Measurements from ENCODE around the gene NKAIN2. TPM values are rescaled to one million over a fixed set of nuclear protein-coding genes. Genes with fewer than 3 reads are reported as not detected.

The NKAIN2 gene
- total RNA-seq, 3 donors from 2014 or later (not counting 1 experiment from before 2014, with no cell fraction given), result 0.45 TPM; not detected in 2

DNA sequence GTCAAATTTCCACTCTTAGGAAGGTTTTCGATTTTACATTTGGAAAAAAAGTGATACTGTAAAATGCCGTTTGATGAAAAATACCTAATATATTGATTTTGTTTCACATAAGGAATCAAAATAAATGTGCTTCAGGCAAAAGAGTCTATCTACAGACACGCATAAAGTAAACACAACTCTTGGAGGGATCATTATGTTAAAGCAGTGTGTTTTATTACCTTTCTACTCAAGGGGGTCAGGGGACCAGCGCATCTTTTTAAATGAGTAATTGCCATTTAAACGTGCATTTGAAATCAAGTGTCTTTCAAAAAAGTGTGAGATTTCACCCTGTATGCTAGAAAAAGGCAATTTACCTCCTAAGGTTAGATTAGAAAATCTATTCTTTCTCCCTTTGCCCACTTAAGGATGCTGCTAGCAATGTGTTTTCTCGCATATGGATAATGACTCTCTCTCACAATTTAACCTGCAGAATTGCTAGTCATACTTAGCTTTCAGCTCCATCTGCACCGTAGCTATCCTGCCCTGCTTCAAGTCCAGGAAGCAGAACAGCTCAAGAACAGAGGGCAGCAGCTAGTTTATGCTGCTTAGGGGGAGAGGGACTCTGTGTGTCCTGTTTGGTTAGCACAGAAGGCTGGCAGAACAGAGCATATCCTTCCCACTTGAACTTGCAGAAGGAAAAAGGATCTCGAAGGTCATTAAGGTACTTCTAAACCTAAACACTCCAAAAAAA is 35.0 kb downstream of the NKAIN2 start:
- no peak overlapping the region for H3K4me3 ChIP-seq (ENCODE audit: low read length)
- TF ChIP-seq, protein P1, sequence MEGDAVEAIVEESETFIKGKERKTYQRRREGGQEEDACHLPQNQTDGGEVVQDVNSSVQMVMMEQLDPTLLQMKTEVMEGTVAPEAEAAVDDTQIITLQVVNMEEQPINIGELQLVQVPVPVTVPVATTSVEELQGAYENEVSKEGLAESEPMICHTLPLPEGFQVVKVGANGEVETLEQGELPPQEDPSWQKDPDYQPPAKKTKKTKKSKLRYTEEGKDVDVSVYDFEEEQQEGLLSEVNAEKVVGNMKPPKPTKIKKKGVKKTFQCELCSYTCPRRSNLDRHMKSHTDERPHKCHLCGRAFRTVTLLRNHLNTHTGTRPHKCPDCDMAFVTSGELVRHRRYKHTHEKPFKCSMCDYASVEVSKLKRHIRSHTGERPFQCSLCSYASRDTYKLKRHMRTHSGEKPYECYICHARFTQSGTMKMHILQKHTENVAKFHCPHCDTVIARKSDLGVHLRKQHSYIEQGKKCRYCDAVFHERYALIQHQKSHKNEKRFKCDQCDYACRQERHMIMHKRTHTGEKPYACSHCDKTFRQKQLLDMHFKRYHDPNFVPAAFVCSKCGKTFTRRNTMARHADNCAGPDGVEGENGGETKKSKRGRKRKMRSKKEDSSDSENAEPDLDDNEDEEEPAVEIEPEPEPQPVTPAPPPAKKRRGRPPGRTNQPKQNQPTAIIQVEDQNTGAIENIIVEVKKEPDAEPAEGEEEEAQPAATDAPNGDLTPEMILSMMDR (IDR thresholded peaks at IDR 0.05), result no peak
- Mint-ChIP-seq H3K27me3 (ENCODE audit: low read depth in 2 of 2) (no peaks in the 10 kb centered on the region), H3K4me1 (no peaks in the 10 kb centered on the region), H3K36me3 (no peaks in the 10 kb centered on the region), H3K27ac (no peak overlapping the region), H3K4me3 (no peak overlapping the region), H3K9me3 (peaks cover 5 to 6% of the 10 kb centered on the region in 2 donors)
- no peak for DNase-seq
- no peaks in the 10 kb centered on the region for H3K4me1 ChIP-seq (ENCODE audit: control insufficient read depth, insufficient read depth, low read length)
- ATAC-seq, result no peak
- intact Hi-C loops (cut with micrococcal nuclease), result no loop called here
- WGBS (ENCODE audit: insufficient coverage), result 38% methylated on average over 5 of the region's 8 CpGs
- H3K36me3 ChIP-seq (ENCODE audit: control insufficient read depth, insufficient read depth, low read length), result no peaks in the 10 kb centered on the region
- no peaks in the 10 kb centered on the region for H3K9me3 ChIP-seq (ENCODE audit: control insufficient read depth, insufficient read depth, low read length)
- H3K27ac ChIP-seq (ENCODE audit: low read length), result no peak overlapping the region
- no peaks in the 10 kb centered on the region for H3K27me3 ChIP-seq (ENCODE audit: control insufficient read depth, insufficient read depth, low read length)

DNA sequence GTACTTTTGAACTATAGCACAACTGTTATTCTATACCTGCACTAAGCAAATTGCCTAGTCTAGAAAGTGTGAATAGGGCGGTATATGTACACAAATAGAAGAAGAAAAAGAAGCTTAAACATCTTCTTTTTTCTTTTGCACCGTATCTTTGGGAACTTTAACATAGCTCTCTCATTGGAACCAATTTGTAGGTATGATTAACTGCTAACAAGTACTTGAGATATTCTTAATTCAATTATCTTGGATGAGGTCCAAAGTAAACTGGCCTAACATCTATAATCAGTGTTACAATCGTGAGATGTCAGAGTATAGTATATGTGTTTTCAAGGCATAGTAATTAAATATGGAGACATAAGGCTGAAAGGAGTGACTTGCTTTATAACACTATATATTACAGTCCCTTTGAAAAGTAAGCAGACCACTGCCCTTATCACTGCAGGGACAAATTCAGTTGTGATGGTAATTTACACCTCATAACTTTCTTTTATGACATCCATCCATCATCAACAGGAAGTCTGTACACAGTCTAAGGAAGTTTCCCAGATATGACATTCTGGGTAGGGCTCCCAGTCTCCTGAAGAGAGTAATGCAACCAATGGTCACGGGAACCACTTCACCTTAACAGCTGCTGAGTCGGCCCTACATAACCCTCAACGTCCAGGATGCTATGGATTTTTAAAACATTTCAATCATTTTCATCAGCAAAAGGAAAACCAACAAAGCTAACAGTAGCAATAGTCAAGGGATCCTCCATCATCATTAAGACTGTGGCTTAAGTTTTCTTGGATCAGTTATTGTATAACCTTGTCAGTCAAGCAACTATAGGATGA is 37.6 kb downstream of the NKAIN2 start:
- H3K27ac ChIP-seq (ENCODE audit: low read length), result no peak overlapping the region
- no peak for DNase-seq
- no peak overlapping the region for H3K4me3 ChIP-seq (ENCODE audit: low read length)
- WGBS (ENCODE audit: insufficient coverage), result 24% methylated on average over 3 of the region's 6 CpGs
- H3K9me3 ChIP-seq (ENCODE audit: control insufficient read depth, insufficient read depth, low read length), result no peaks in the 10 kb centered on the region
- intact Hi-C loops (cut with micrococcal nuclease), result no loop called here
- TF ChIP-seq, protein P1 (IDR thresholded peaks at IDR 0.05), result no peak
- no peaks in the 10 kb centered on the region for H3K4me1 ChIP-seq (ENCODE audit: control insufficient read depth, insufficient read depth, low read length)
- no peaks in the 10 kb centered on the region for H3K4me1 Mint-ChIP-seq
- no peaks in the 10 kb centered on the region for H3K27me3 ChIP-seq (ENCODE audit: control insufficient read depth, insufficient read depth, low read length)
- no peak overlapping the region for H3K27ac Mint-ChIP-seq
- peaks cover 6 to 8% of the 10 kb centered on the region in 2 donors for H3K9me3 Mint-ChIP-seq
- H3K27me3 Mint-ChIP-seq (ENCODE audit: low read depth in 2 of 2), result no peaks in the 10 kb centered on the region
- H3K36me3 ChIP-seq (ENCODE audit: control insufficient read depth, insufficient read depth, low read length), result no peaks in the 10 kb centered on the region
- H3K36me3 Mint-ChIP-seq, result no peaks in the 10 kb centered on the region
- no peak for ATAC-seq
- H3K4me3 Mint-ChIP-seq, result no peak overlapping the region

DNA sequence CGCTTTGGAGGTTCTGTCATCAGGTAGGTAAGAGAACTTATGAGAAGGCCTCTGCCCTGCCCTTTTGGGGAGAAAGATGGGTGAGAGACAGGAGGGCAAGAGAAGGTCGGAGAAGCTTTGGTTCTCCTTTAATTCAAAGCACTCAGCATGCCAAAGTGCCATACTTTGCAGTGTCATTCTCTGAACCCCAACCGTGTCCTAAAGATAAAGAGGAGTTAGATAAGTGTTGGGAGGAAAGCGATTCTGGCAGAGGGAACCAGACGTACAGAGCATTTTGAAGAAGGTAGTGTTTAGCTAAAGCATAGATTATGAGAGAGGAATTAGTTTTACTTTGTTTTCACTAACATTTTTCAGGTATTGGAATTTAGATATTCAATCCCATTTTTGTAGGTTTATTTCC is 40.3 kb downstream of the NKAIN2 start:
- no peak overlapping the region for H3K27ac ChIP-seq (ENCODE audit: low read length)
- H3K4me1 Mint-ChIP-seq, result no peaks in the 10 kb centered on the region
- H3K27me3 ChIP-seq (ENCODE audit: control insufficient read depth, insufficient read depth, low read length), result no peaks in the 10 kb centered on the region
- WGBS (ENCODE audit: insufficient coverage), result 86% methylated on average over 5 of the region's 5 CpGs
- TF ChIP-seq, protein P1 (IDR thresholded peaks at IDR 0.05), result no peak
- no peaks in the 10 kb centered on the region for H3K4me1 ChIP-seq (ENCODE audit: control insufficient read depth, insufficient read depth, low read length)
- intact Hi-C loops (cut with micrococcal nuclease), result no loop called here
- H3K9me3 Mint-ChIP-seq, result peaks cover 2 to 4% of the 10 kb centered on the region in 2 donors
- no peak for ATAC-seq
- no peak overlapping the region for H3K4me3 ChIP-seq (ENCODE audit: low read length)
- no peaks in the 10 kb centered on the region for H3K36me3 ChIP-seq (ENCODE audit: control insufficient read depth, insufficient read depth, low read length)
- no peaks in the 10 kb centered on the region for H3K36me3 Mint-ChIP-seq
- no peak overlapping the region for H3K27ac Mint-ChIP-seq
- DNase-seq, result no peak
- H3K9me3 ChIP-seq (ENCODE audit: control insufficient read depth, insufficient read depth, low read length), result no peaks in the 10 kb centered on the region
- no peaks in the 10 kb centered on the region for H3K27me3 Mint-ChIP-seq (ENCODE audit: low read depth in 2 of 2)
- H3K4me3 Mint-ChIP-seq, result no peak overlapping the region
